GM18520 (cell line): ENCODE data around the gene ZNF335.
"Not testable (repeated sequence)": the region's sequence is repeated elsewhere in the genome, so short reads cannot be mapped to it uniquely, and the experiment has no call there.

Experiments
- ATAC-seq: cut with Tn5 transposase; IDR thresholded peaks from one replicate; pipeline ENCODE4 v1.9.1; 2021; ENCODE audit not compliant: unreplicated experiment

The ZNF335 gene

GRCh38 chr20:45972500-45973183, 639 bp upstream of the ZNF335 start:
- no peak for ATAC-seq

- peak; percentile 18 for ATAC-seq
Observed at GRCh38 chr20:45971425-45971674, 653 bp downstream of the ZNF335 start.

DNA sequence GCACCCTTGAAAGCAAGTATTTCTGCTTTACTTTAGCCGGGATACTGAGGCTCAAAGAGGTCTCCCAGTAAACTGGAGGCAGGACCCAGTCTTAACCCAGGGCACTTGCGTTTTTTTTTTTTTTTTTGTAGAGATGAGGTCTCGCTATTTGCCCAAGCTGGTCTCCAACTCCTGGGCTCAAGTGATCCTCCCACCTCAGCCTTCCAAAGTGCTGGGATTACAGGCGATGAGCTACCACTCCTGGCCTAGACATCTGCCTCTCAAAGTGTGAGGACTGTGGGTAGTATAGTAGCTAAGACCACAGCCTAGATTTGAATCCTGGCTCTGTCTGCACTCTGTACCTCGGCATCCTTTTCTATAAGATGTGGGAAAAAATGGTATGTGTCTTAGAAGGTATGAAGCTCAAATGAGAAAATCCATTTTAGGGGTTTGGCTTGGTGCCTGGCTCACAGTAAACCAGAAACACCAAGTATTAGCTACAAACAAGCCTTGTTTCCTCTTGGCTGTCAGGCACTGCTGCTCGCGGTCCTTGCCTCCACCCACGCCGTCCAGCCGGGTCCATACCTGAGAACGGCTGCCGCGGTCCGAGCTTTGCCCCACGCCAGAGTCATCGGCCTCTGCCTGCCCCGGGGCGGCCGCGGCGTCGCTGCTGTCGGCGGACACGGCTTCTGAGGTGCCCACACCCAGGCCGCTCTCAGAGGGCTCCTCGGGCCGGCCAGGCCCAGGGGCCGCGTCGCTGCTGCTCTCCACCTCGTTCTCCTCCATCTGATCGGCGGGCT, 1.2 kb downstream of the ZNF335 start:
- ATAC-seq: no peak

- ATAC-seq: no peak
Observed at GRCh38 chr20:45969712-45970634, 2.0 kb downstream of the ZNF335 start.

- no peak for ATAC-seq
Observed at GRCh38 chr20:45968801-45969711, 2.9 kb downstream of the ZNF335 start.

DNA sequence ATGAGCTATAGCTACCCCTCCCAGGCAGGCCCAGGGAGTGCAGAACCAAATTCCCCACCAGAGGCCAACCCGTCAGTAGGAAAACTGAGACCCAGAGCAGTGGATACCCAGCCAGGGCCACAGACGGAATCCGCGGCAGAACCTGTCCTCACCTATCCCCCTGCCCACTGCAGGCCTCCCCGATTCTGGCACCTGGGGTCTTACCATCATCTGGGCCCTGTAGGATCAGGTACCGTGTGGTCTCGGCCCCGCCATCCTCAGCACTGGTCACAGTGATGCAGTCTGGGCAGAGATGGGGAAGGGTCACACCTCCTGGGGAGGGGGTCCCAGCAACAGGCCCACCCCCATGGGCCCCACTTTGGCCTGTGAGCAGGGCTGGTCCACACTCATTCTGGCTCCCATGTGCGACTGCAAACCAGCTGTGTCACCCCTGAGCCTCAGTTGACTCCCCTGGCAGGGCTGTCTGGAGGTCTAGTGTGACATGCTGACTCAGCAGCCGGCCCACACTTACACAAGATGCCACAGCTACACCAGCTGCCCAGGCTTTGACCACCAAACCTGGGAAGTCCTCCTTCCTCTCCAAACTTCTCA, 3.8 kb downstream of the ZNF335 start:
- no peak for ATAC-seq

GRCh38 chr20:45967551-45968080, 4.4 kb downstream of the ZNF335 start:
- no peak for ATAC-seq

DNA sequence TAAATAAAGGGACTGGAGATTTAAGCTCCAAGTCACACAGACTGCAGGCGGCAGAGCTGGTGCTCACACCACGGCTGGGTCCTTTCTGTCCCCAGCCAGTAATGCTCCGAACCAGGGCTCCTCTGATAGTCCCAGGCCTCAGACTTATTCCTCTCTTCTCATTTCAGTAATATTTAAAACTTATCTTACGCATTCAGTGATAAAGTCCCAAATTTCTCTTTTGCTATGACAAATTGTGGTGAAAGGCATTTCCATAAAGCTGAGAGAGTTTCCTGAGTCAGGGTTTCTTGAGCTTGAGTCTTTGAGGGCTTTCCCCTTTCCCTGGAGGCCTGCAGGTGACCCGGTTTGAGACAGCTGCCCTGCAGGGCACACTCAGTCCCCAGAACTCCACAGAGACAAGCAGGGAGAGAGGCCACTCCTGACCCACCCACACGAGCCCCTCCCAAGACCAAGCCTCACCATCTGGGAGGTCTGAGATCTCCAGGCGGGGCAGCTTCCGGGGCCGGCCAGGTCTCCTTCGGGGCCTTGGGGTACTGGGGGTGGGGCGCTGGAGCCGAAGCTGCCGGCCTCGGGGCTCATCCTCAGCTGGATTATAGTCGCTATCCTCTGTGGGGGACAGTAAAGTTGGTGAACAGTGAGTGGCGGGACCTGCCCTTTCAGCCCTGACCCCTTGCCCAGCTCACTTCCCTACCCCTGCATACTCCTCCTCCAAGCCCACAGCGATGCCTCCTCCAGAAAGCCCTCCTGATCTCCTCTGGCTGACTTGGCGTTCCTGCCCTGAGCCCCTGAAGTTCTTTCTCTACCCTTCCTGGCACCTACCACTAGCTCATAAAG, 6.6 kb downstream of the ZNF335 start:
- ATAC-seq: no peak

DNA sequence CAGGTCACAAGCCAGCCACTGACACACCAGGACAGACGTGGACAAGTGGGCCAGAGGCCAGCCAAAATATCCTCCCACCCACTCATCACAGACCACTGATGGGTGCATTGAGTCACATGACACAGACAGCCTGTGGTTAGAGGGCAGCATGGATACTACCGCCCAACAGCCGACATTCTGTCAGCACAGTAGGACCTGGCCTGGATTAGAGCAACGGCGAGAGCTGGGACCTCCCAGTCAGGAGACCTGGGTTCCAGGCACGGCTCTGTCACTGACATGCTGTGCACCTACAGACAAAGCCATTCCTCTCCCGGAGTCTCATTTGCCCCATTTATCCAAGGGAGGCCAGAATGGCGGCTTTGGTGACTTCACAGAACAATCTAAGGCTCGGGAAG, 8.0 kb downstream of the ZNF335 start:
- ATAC-seq: no peak

DNA sequence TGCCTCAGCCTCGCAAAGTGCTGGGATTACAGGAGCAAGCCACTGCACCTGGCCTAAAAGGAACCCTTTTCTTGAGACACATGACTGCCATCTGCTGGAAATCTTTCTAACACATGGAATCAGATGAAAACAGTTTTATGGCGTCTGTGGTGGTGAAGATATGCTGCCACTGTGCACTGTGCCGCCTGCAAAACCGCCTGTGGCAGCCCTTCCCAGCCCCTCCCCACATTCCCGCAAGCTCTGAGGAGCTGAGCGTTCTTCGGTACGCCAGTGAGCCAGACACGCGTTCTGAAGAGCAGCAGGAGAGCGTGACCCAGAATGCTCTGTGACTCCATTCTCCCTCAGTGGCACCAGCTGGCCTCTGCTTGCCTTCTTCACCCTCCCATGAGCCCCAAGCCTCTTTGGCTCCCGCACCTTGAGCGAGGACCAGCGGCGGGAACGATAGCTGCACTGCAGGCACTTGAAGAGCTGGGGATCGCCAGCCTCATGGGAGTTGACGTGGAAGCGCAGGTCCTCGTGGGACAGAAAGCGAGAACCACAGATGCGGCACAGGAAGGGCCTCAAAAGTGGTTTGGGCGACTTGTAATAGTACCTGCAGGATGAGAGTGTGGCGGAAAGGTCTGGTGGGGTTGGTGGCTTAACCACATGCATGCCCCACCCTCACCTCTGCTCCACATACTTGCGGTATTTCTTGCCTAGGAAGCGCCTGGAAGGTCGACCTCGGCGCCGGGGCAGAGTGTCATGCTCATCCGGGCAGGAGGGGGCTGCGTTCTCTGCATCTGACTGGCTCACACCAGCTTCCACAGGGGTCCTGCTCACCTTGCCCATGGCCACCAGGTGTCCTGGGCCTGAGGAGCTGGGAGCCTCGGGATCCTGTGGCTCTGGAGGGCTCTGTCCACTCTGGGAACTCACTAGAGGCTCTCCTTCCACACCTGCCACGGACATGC, 8.7 kb downstream of the ZNF335 start:
- no peak for ATAC-seq

GRCh38 chr20:45962031-45962755, 9.8 kb downstream of the ZNF335 start:
- no peak for ATAC-seq

- ATAC-seq: no peak
Observed at GRCh38 chr20:45959956-45960630, 11.9 kb downstream of the ZNF335 start.

GRCh38 chr20:45959126-45959525, 12.9 kb downstream of the ZNF335 start:
- ATAC-seq: no peak

DNA sequence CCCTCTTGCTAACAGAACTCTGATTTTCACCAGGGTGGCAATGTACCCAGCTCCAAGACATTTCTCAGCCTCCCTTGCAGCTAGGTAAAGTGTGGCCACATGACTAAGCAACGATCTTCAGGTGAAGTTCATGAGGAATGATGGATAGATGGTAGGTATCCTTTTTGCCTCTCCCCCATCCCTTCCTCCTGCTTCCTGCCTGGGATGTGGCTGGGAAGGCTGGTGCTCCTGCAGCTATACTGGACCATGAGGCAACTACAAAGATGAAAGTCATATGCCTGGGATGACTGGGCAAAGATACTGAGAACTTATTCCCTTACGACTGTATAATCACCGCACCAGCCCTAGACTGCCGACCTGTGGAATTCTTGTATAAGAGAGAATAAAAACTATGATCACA, 13.4 kb downstream of the ZNF335 start:
- no peak for ATAC-seq

DNA sequence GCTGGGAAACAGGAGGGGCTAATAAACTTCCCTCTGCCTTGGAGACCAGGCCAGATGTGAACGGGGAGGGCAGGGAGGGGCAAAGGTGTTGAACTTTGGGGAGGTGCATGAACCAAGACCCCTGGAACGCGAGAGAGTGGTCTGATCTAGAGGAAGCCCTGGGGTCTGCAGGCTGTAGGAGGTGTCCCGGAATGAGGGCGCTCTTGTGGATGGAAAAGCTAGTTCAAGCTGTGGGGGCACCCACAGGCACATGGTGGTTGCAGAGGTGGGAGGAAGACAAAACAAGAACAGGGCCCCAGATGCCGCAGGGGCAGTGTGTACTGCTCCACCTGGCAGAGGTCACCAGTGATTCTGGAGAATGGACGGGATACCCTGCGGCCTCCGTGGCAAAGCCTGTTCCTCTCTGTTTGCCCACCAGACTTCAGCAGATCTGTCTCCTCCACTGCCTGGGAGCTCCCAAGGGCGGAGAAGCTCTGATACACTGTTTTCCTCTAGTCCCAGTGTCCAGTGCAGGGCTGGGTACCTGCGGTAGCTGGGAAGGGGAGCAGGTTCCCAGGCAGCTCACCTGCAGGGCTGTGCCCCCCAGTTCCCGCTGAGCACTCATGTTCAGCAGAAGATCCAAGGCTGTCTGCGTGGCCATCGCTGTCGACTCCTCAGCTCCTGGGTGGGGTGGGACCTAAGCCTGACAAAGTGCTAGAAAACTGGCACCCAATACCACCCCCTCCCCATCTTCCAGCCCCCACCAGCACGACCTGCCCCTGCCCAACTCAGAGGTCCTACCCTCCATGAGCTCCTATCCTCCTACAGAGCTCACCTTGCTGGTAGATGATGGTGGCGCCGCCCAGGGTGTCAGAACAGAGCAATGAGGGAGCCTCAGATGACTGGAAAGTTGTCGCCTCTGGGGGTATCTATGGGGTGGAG, 14.7 kb downstream of the ZNF335 start:
- ATAC-seq: no peak

DNA sequence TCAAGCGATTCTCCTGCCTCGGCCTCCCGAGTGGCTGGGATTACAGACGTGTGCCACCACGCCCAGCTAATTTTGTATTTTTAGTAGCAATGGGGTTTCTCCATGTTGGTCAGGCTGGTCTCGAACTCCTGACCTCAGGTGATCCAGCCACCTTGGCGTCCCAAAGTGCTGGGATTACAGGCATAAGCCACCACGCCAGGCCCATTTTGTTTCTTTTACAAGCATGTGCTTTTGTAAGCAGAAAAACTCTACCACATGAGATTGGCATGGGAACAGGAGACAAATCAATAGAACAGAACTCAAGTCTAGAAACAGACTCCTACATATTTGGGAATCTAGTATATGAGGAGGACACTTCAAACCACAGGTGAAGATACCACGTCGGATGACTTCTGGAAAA, 15.7 kb downstream of the ZNF335 start:
- ATAC-seq: not testable (repeated sequence)
